HG02571 (cell line): ENCODE results near the gene SRL.

Experiments used
- ATAC-seq: cut with Tn5 transposase; IDR thresholded peaks from one replicate; pipeline ENCODE4 v1.9.1; 2021; ENCODE audit warnings: mild to moderate bottlenecking, moderate library complexity; ENCODE audit not compliant: unreplicated experiment

SRL gene

GRCh38 chr16:4241928-4242283 is at the start of gene SRL:
TSS of gene SRL (minus strand) at chr16:4242080. CDS start at chr16:4242067, 13 bp downstream.
- no peak for ATAC-seq

GRCh38 chr16:4290236-4290830 is 48.5 kb upstream of the SRL start:
- no peak for ATAC-seq

GRCh38 chr16:4288148-4288921 is 46.5 kb upstream of the SRL start:
- ATAC-seq = peak; percentile 77

GRCh38 chr16:4285167-4285566 is 43.3 kb upstream of the SRL start:
- no peak for ATAC-seq

- no peak for ATAC-seq
These were observed 42.1 kb upstream of the SRL start for GRCh38 chr16:4283939-4284338.

- no peak for ATAC-seq
These were observed 41.6 kb upstream of the SRL start for GRCh38 chr16:4283441-4283840.

GRCh38 chr16:4280625-4281024 is 38.7 kb upstream of the SRL start:
- ATAC-seq = no peak

GRCh38 chr16:4277987-4278513 is 36.2 kb upstream of the SRL start:
- ATAC-seq = no peak

DNA sequence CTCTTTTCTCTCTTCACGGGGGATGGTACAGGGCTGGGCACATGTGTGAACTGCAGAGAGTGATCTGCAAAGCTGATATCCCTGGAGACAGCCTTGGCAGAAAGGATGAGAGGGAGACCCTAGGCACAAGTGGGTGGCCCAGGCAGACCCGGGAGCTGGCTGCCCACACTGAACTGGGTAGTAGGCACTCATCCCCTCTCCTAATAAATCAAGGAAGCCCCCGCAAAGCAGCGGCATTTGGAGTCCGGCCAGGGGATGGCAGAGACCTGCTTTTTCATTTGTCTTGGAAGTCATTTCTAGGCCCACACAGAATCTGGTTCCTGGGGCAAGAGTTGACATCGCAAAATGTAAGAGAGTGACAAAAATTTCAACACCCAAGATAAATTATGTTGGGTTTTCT is 34.0 kb upstream of the SRL start:
- no peak for ATAC-seq

GRCh38 chr16:4273858-4274311 is 32.0 kb upstream of the SRL start:
- ATAC-seq = no peak

DNA sequence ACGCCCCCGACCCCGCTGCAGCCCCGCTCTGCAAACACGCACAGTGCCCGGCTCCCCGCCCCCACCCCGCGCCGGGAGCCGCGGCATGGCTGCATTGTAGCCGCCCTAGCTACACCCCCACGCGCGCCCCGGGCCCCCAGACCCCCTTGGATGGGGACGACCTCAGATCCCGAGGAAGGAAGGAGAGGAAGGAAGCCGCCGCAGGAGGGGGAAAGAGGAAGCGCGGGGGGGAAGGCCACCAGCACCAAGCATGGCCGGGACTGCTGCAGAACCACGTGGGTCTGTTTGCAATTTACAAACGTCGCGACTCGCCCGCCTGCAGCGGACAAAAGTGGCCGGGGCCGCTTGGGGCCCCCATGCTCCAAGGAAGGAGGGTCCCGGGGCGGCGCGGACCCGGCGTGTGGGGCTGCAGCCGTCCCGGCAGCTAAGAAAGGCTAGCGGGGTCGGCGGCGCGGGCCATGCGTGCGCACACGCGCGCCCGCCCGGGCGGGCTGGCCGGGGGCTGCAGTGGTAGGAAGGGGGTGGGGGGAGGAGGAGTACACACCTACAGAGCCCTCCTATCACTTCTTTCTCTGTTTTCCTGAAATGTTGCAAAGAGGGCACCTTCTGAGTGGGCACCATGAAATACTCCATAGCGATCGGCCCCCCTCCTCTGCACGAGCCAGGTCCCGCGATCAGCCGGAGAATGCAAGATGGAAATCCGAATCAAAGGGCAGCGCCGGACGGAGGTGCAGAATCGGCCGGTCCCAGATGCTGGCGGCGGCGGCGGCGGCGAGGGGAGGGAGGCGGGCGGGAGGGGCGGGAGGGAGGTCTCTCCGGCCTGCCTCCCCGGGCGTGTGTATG is 30.5 kb upstream of the SRL start:
- peak; percentile 14 for ATAC-seq

- peak; percentile 63 for ATAC-seq
These were observed 29.6 kb upstream of the SRL start for GRCh38 chr16:4271176-4272113.

DNA sequence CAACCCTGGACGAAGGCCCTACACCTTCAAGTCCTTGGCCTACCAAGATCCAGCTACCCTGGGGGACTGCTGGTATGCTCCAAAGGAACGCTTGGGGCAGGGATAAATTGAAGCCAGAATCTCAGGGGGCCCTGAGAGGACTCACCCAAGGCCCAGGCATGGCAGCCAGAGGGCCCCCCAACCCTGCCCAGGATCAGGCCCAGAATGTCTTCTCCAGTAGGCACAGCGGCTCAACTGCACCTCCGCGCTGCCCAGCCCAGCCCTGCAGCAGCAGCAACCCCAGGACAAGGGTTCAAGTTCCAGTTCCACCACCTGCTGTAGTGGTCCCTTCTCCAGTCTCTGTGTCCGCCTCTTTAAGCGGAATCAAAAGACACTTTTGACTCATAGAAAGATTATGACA is 28.7 kb upstream of the SRL start:
- ATAC-seq = no peak

DNA sequence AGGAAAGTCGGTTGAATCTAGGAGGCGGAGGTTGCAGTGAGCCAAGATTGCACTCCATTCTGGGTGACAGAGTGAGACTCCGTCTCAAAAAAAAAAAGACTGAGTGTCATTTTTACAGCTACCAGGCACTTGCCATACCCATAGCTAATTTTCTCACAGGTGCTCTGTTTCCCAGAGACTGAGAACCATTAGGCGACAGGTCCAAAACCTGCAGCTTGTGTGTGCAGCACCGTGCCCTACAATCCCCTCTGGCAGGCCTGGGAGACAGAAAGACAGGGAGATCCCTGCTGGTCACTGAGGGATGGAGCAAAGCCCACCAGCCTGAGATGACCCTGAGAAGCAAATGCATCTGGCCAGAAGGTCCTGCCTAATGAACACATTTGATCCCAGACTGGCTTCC is 28.2 kb upstream of the SRL start:
- no peak for ATAC-seq

- ATAC-seq = no peak
These were observed 24.5 kb upstream of the SRL start for GRCh38 chr16:4266372-4266771.

DNA sequence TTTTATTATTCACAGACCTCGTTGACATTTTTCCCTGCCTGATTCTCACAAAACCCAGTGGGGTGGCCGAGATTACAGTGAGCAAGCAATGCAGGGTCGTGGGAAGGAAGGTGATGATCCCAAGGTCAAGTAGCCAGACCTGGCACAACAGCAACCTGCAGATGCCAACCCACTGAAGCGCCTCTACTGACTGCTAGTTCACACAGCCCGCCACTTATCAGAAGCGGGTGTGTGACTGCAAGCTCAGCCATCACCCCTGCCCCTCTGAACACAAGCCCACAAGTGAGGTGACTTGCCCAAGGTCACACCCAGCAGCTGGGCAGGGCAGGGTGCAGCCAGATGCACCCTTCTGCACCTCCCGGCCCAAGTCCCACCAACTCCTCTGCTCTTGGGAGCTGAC is 23.8 kb upstream of the SRL start:
- ATAC-seq = no peak

DNA sequence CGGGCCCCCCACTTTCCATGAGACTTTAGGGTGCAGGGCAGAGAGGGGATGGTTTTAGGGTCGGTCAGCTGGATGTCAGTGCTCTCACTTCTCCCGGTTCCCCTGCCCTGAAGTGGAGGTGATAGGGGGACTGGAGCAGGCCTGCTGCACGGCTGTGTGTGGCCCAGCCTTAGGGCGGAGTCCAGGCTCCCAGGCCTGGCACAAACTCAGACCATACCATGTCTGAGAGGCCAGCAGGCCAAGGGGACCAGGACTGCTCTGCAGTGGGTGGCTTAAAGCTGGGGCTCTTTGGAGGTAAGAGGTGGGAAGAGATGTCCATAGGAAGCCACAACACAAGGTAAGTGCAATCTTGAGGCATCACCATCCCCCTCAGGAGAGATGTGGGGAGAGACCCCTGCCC is 22.7 kb upstream of the SRL start:
- no peak for ATAC-seq

DNA sequence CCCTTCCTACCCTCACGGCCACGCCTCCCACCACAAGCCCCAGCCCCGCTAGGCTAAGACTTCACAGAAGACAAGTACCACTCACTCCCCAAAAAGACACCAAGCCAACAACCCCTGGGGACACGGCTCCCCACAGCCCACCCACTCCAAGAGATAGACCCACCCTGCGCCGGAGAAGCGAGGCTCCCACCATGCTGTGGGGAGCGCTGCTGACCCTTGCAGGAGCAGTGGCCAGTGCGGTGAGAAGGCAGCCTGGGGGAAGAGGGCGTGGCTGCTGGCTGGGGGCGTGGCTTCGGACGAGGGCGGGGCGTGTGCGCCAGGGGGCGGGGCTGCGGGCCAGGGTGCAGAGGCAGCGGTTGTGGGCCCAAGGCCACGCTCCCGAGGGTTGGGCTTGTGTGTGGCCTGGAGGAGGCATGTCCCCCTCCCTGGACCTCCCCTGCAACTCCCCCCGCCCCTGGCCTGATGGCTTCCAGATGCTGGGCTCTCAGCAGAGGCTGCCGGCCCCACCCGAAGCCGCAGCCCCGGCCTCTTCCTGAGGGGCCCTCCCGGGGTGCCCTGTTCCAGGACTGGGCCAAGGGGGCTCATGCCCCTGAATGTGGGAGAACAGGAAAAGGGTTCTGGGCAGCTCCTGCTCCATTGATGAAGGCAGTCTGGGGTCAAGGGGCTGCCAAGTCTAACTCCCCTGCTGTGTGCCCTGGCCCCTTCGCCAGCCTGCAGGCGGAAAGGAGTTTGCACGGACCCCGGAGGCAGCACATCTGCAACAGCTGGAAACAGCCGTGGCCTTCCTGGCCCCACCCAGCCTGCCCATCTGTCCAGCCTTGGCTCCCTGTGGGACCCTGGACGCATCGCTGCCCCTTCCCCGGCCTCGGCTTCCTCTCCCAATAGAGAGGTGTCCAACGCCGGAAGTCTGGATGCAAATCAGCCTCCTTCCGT is 21.9 kb upstream of the SRL start:
- no peak for ATAC-seq

DNA sequence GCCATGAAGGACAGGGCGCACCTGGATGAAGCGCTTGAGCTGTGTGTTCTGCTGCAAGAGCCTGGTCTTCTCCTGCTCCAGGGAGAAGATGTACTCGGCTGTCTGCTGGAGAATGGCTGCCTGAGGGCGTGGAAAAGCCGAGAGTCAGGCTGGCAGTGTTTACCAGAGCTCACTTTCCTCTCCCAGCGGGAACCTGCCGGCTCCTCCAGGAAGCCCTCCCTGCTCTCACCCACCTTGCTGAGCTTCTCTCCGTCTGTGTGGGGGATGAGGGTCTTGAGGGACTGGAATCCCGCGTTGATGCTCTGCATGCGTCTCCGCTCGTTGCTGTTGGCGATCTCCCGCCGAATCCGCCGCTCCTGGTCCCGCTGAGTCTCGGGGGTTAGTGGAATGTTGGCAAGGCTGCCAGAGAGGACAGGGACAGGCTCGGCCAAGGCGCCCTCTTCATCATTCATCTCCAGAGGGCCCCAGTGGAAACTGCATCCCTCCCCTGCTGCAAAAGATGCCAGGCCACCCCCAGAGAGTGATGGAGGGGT is 20.5 kb upstream of the SRL start:
- no peak for ATAC-seq
